ENCODE data around the gene PLCG2. TPM values are rescaled to one million over a fixed set of nuclear protein-coding genes. Genes with fewer than 3 reads are reported as not detected.

Gene PLCG2
- total RNA-seq, 1 experiment from 2014 or later = 6.0 TPM

DNA sequence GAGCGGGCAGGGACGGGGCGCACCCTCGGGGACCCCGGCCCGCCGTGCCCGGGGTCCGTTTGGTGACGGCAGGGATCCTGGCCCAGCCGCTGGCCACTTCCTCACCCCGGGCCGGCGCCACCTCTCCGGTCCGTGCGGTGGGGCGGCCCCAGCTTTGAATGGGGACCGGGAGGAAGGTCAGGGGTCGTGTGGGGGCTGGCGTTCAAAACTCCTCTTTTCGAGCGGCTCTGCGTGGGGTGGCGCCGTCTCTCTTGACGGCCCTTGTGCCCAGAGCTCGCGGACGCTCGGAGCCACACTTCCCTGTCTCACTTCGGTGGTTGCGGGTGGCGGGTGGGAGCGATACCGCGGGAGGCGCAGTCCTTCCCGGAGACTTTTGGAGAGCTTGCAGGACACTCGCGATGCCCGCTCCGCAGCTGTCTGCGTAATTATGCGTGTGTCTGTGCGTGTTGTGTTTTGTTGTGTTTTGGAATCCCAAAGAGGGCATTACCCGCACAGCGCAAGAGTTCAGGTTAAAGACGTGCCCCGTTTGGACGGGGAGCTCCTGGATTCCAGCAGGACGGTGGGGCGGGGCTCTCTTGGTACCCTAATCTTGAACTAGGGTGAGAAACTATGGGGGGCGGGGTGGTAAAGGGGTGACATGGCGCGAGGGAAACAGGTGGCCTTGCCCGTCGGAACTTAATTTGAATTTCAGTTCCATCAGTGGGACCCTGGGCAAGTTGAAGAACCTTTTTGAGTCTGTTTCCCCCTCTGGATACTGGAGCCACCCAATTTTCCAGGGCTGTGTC, 637 bp downstream of the PLCG2 start:
- WGBS (ENCODE audit: extremely low coverage, insufficient read length, low lambda C conversion rate) = no CpG with 5 or more reads among the region's 58 CpGs

More for the DNA sequence above, 637 bp downstream of the PLCG2 start:
- H3K4me2 ChIP-seq (ENCODE audit: insufficient read depth, insufficient read length, low read length) = peak overlapping the region; percentile 86
- no peak overlapping the region for H2BK120ac ChIP-seq (ENCODE audit: low read depth, low read length, poor library complexity, severe bottlenecking)
- no peak overlapping the region for H2BK20ac ChIP-seq (ENCODE audit: low read depth, low read length, poor library complexity, severe bottlenecking)
- peaks cover 20 to 29% of the 10 kb centered on the region in 2 experiments for H3K4me1 Mint-ChIP-seq
- no peaks in the 10 kb centered on the region for H4K20me1 ChIP-seq (ENCODE audit: control insufficient read depth, insufficient read depth, insufficient read length)
- H3K27me3 ChIP-seq (ENCODE audit: insufficient read depth, low read length) = peaks cover 18% of the 10 kb centered on the region
- no peak overlapping the region for H3K9ac ChIP-seq (ENCODE audit: extremely low read depth, insufficient read length, low read length)
- H3K27ac Mint-ChIP-seq = no peak overlapping the region
- no peak for DNase-seq
- no peak overlapping the region for H2AFZ ChIP-seq (ENCODE audit: low read length)
- no peak overlapping the region for H3T11ph ChIP-seq (ENCODE audit: low read length)
- TF ChIP-seq, protein P1, sequence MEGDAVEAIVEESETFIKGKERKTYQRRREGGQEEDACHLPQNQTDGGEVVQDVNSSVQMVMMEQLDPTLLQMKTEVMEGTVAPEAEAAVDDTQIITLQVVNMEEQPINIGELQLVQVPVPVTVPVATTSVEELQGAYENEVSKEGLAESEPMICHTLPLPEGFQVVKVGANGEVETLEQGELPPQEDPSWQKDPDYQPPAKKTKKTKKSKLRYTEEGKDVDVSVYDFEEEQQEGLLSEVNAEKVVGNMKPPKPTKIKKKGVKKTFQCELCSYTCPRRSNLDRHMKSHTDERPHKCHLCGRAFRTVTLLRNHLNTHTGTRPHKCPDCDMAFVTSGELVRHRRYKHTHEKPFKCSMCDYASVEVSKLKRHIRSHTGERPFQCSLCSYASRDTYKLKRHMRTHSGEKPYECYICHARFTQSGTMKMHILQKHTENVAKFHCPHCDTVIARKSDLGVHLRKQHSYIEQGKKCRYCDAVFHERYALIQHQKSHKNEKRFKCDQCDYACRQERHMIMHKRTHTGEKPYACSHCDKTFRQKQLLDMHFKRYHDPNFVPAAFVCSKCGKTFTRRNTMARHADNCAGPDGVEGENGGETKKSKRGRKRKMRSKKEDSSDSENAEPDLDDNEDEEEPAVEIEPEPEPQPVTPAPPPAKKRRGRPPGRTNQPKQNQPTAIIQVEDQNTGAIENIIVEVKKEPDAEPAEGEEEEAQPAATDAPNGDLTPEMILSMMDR (conservative IDR thresholded peaks at IDR 0.05) = no peak
- no peak overlapping the region for H2BK15ac ChIP-seq (ENCODE audit: low read depth, low read length)
- H3K23me2 ChIP-seq (ENCODE audit: insufficient read length, low read depth, low read length, poor library complexity, severe bottlenecking) = peaks cover 6% of the 10 kb centered on the region
- H3K4me1 ChIP-seq (ENCODE audit: insufficient read depth, low read length) = no peaks in the 10 kb centered on the region
- H3K18ac ChIP-seq (ENCODE audit: insufficient read length, low read depth, low read length) = no peak overlapping the region
- no peak overlapping the region for H3K23ac ChIP-seq (ENCODE audit: insufficient read length, low read depth, low read length)
- H2BK5ac ChIP-seq (ENCODE audit: insufficient read length, low read length) = no peak overlapping the region
- H3K79me1 ChIP-seq (ENCODE audit: insufficient read depth, low read depth, low read length, poor library complexity, severe bottlenecking) = no peaks in the 10 kb centered on the region
- no peak overlapping the region for H3K56ac ChIP-seq (ENCODE audit: insufficient read length, low read depth, low read length)
- no peak overlapping the region for H4K5ac ChIP-seq (ENCODE audit: insufficient read length, low read depth, low read length)
- no peak overlapping the region for H2BK12ac ChIP-seq (ENCODE audit: insufficient read length, low read depth, low read length)
- no peak overlapping the region for H4K91ac ChIP-seq (ENCODE audit: insufficient read length, low read depth, low read length)
- H3K9me3 Mint-ChIP-seq = peaks cover 0 to 2% of the 10 kb centered on the region in 2 experiments; a peak in 2 of 5 replicates
- no peaks in the 10 kb centered on the region; a peak in 2 of 7 replicates for H3K36me3 Mint-ChIP-seq (ENCODE audit: insufficient read depth in 1 of 3, low read depth in 3 of 3)
- H3K27me3 Mint-ChIP-seq (ENCODE audit: low read depth) = peaks cover 85% of the 10 kb centered on the region
- peak overlapping the region; percentile 77 to 90 for H3K4me3 Mint-ChIP-seq
- no peaks in the 10 kb centered on the region for H3K79me2 ChIP-seq (ENCODE audit: insufficient read depth, low read length)
- H3K9me3 ChIP-seq (ENCODE audit: control insufficient read depth, low read depth, low read length) = no peaks in the 10 kb centered on the region
- no peak overlapping the region for H2AK5ac ChIP-seq (ENCODE audit: insufficient read length, low read length)
- H3K4ac ChIP-seq (ENCODE audit: low read depth, low read length) = no peak overlapping the region
- no peak overlapping the region for H3K27ac ChIP-seq (ENCODE audit: insufficient read length, low read depth, low read length)
- no peak overlapping the region for H4K8ac ChIP-seq (replicated peaks; ENCODE audit: insufficient read length, low read depth, low read length)
- H3K14ac ChIP-seq (ENCODE audit: insufficient read depth, low read length) = no peak overlapping the region; the same call in 1 of the 2 replicates
